Activated effector memory CD4-positive, alpha-beta T cell treated with anti-CD3 and anti-CD28 coated beads, Interleukin-2, amount 50 U/mL, for 16 hours (primary cell): Measurements from ENCODE around the gene BABAM1.
A peak's percentile ranks its signal among the peaks of the same experiment; 100 is the strongest.

Experiments
- DNase-seq: peaks from one replicate; pipeline ENCODE4 v3.0.0-alpha.2; 2020

Gene BABAM1

GRCh38 chr19:17266975-17267788 lies at the start of gene BABAM1:
TSS of gene BABAM1 (plus strand) at chr19:17267443. CDS start at chr19:17268807, 1,364 bp downstream.
- DNase-seq: peak; percentile 97

GRCh38 chr19:17219286-17219685 lies 48.0 kb upstream of the BABAM1 start:
- DNase-seq: no peak

- DNase-seq: no peak
Observed at GRCh38 chr19:17220207-17220758, 47.0 kb upstream of the BABAM1 start.

GRCh38 chr19:17225053-17225452 lies 42.2 kb upstream of the BABAM1 start:
- DNase-seq: no peak

- DNase-seq: peak; percentile 99
Observed at GRCh38 chr19:17226002-17226933, 41.0 kb upstream of the BABAM1 start, which contains the start of gene OCEL1. TSS of gene OCEL1 (plus strand) at chr19:17226226. CDS start at chr19:17226248, 22 bp downstream.

GRCh38 chr19:17227798-17228367 lies 39.4 kb upstream of the BABAM1 start:
- DNase-seq: no peak

- no peak for DNase-seq
Observed at GRCh38 chr19:17229890-17230289, 37.4 kb upstream of the BABAM1 start.

GRCh38 chr19:17232258-17232657 lies 35.0 kb upstream of the BABAM1 start:
- DNase-seq: no peak

GRCh38 chr19:17234911-17235299 lies 32.3 kb upstream of the BABAM1 start:
- peak; percentile 85 for DNase-seq

GRCh38 chr19:17235300-17235970 lies 31.8 kb upstream of the BABAM1 start:
- DNase-seq: peak; percentile 92

GRCh38 chr19:17235971-17236777 lies 31.1 kb upstream of the BABAM1 start:
- DNase-seq: no peak

GRCh38 chr19:17236811-17237543 lies 30.3 kb upstream of the BABAM1 start:
- no peak for DNase-seq

GRCh38 chr19:17237747-17238706 lies 29.2 kb upstream of the BABAM1 start:
- DNase-seq: no peak

- DNase-seq: no peak
Observed at GRCh38 chr19:17240062-17240752, 27.0 kb upstream of the BABAM1 start.

- DNase-seq: no peak
Observed at GRCh38 chr19:17240826-17241399, 26.3 kb upstream of the BABAM1 start.

- DNase-seq: no peak
Observed at GRCh38 chr19:17242431-17243208, 24.6 kb upstream of the BABAM1 start.

- DNase-seq: no peak
Observed at GRCh38 chr19:17243211-17243829, 23.9 kb upstream of the BABAM1 start.
